Measurements from ENCODE around the gene SRGAP2. TPM values are rescaled to one million over a fixed set of nuclear protein-coding genes. Genes with fewer than 3 reads are reported as not detected.
"Not testable (repeated sequence)": the region's sequence is repeated elsewhere in the genome, so short reads cannot be mapped to it uniquely, and the experiment has no call there.

SRGAP2 gene
- total and polyA plus RNA-seq, 2 of the 4 experiments (the other 2 are of a cell fraction) = 20.7 to 33.3 TPM

- intact Hi-C loops (cut with micrococcal nuclease); H3K27ac ChIP-seq (ENCODE audit: insufficient read depth, low read length); H3K9me3 ChIP-seq (ENCODE audit: control insufficient read depth, insufficient read depth, low read length); H2AK5ac ChIP-seq (ENCODE audit: low read depth, low read length); ATAC-seq (ENCODE audit: low read depth); BruUV-seq (replicated peaks); H3K4me2 ChIP-seq (ENCODE audit: low read depth, low read length); H2BK5ac ChIP-seq (ENCODE audit: low read depth, low read length, poor library complexity, severe bottlenecking); dilution Hi-C loops (cut with HindIII; ENCODE audit: low sequenced_read_pairs, unreplicated experiment); H4K8ac ChIP-seq (ENCODE audit: low read depth in 2 of 2, low read length in 2 of 2); POLR2A ChIA-PET (ENCODE audit: unreplicated experiment); H4K5ac ChIP-seq (ENCODE audit: low read depth, low read length); H3K27me3 ChIP-seq (ENCODE audit: control insufficient read depth, insufficient read depth, low read length); in situ Hi-C loops (cut with MboI; ENCODE audit: low sequenced_read_pairs); H3K9me1 ChIP-seq (ENCODE audit: insufficient read depth, low read length); H3K4ac ChIP-seq (ENCODE audit: low read depth, low read length); H3K9ac ChIP-seq (ENCODE audit: low read depth, low read length); H3K4me1 ChIP-seq (ENCODE audit: control insufficient read depth, insufficient read depth, low read length); H3K36me3 ChIP-seq (ENCODE audit: control insufficient read depth, insufficient read depth, low read length); H4K91ac ChIP-seq (ENCODE audit: insufficient read depth, low read depth, low read length); H4K20me1 ChIP-seq (ENCODE audit: insufficient read depth, low read length); H2BK20ac ChIP-seq (ENCODE audit: low read depth, low read length); H3K14ac ChIP-seq (replicated peaks; ENCODE audit: low read depth, low read length); H3K18ac ChIP-seq (ENCODE audit: low read depth, low read length); DNase-seq; H2BK120ac ChIP-seq (ENCODE audit: low read depth, low read length); H2BK15ac ChIP-seq (ENCODE audit: low read depth, low read length); H3K79me1 ChIP-seq (ENCODE audit: low read depth in 1 of 2, low read length in 2 of 2); H3K4me3 ChIP-seq (ENCODE audit: insufficient read depth, low read depth, low read length); H2AK9ac ChIP-seq (replicated peaks; ENCODE audit: low read depth, low read length, poor library complexity); H2AFZ ChIP-seq (replicated peaks; ENCODE audit: low read length, poor library complexity); CTCF ChIA-PET; H3K23ac ChIP-seq (ENCODE audit: low read depth, low read length); H3K56ac ChIP-seq (ENCODE audit: extremely low read depth, insufficient read depth, low read length): not testable (repeated sequence)
- no CpG with 5 or more reads among the region's 10 CpGs for WGBS, 2 experiments (ENCODE audit: extremely low coverage in 2 of 2, insufficient read length in 1 of 2)
These were observed 43.0 kb downstream of the SRGAP2 start for GRCh38 chr1:206246129-206246886.

GRCh38 chr1:206250953-206251681 lies 47.8 kb downstream of the SRGAP2 start:
- H2AFZ ChIP-seq (replicated peaks; ENCODE audit: low read length, poor library complexity); H3K9ac ChIP-seq (ENCODE audit: low read depth, low read length); intact Hi-C loops (cut with micrococcal nuclease); H3K4me1 ChIP-seq (ENCODE audit: control insufficient read depth, insufficient read depth, low read length); H3K27me3 ChIP-seq (ENCODE audit: control insufficient read depth, insufficient read depth, low read length); H3K4me2 ChIP-seq (ENCODE audit: low read depth, low read length); H4K20me1 ChIP-seq (ENCODE audit: insufficient read depth, low read length); H2BK20ac ChIP-seq (ENCODE audit: low read depth, low read length); CTCF ChIA-PET; H4K5ac ChIP-seq (ENCODE audit: low read depth, low read length); dilution Hi-C loops (cut with HindIII; ENCODE audit: low sequenced_read_pairs, unreplicated experiment); H3K79me1 ChIP-seq (ENCODE audit: low read depth in 1 of 2, low read length in 2 of 2); H4K91ac ChIP-seq (ENCODE audit: insufficient read depth, low read depth, low read length); H3K4me3 ChIP-seq (ENCODE audit: insufficient read depth, low read depth, low read length); BruUV-seq (replicated peaks); H3K56ac ChIP-seq (ENCODE audit: extremely low read depth, insufficient read depth, low read length); H2BK5ac ChIP-seq (ENCODE audit: low read depth, low read length, poor library complexity, severe bottlenecking); H3K4ac ChIP-seq (ENCODE audit: low read depth, low read length); DNase-seq; H3K23ac ChIP-seq (ENCODE audit: low read depth, low read length); in situ Hi-C loops (cut with MboI; ENCODE audit: low sequenced_read_pairs); H4K8ac ChIP-seq (ENCODE audit: low read depth in 2 of 2, low read length in 2 of 2); H3K36me3 ChIP-seq (ENCODE audit: control insufficient read depth, insufficient read depth, low read length); POLR2A ChIA-PET (ENCODE audit: unreplicated experiment); H3K27ac ChIP-seq (ENCODE audit: insufficient read depth, low read length); H2BK120ac ChIP-seq (ENCODE audit: low read depth, low read length); H3K9me1 ChIP-seq (ENCODE audit: insufficient read depth, low read length); H3K18ac ChIP-seq (ENCODE audit: low read depth, low read length); H3K14ac ChIP-seq (replicated peaks; ENCODE audit: low read depth, low read length); H2BK15ac ChIP-seq (ENCODE audit: low read depth, low read length); H2AK9ac ChIP-seq (replicated peaks; ENCODE audit: low read depth, low read length, poor library complexity); H2AK5ac ChIP-seq (ENCODE audit: low read depth, low read length); H3K9me3 ChIP-seq (ENCODE audit: control insufficient read depth, insufficient read depth, low read length): not testable (repeated sequence)
- WGBS, 2 experiments (ENCODE audit: extremely low coverage in 2 of 2, insufficient read length in 1 of 2) = no CpG with 5 or more reads among the region's 3 CpGs
- peak; percentile 13; the same call in 1 of the 2 replicates for ATAC-seq (ENCODE audit: low read depth)

Data from IMR-90 (cell line).